Breast epithelium (tissue), 3 donors: ENCODE measurements around the gene TRIB2.

ENCODE experiments used
- POLR2A ChIP-seq: fragments of 450-650 bp; IDR thresholded peaks from one replicate; pipeline ENCODE4 v1.6.1; 2016; ENCODE audit warnings: antibody characterized with exemption, mild to moderate bottlenecking, moderate library complexity
- POLR2AphosphoS5 ChIP-seq, 3 donors: sonication (generic); formaldehyde crosslinking; IDR thresholded peaks; one replicate each; pipeline ENCODE4 v1.6.1; 2017; ENCODE audit warnings: antibody characterized with exemption in 3 of 3
- TF ChIP-seq, protein P1 (sequence below), 3 donors: fragments of 450-650 bp; IDR thresholded peaks; one replicate each; pipeline ENCODE4 v1.5.1; 2016 to 2017; ENCODE audit warnings: antibody characterized with exemption in 3 of 3, mild to moderate bottlenecking in 3 of 3, moderate library complexity in 3 of 3

DNA sequence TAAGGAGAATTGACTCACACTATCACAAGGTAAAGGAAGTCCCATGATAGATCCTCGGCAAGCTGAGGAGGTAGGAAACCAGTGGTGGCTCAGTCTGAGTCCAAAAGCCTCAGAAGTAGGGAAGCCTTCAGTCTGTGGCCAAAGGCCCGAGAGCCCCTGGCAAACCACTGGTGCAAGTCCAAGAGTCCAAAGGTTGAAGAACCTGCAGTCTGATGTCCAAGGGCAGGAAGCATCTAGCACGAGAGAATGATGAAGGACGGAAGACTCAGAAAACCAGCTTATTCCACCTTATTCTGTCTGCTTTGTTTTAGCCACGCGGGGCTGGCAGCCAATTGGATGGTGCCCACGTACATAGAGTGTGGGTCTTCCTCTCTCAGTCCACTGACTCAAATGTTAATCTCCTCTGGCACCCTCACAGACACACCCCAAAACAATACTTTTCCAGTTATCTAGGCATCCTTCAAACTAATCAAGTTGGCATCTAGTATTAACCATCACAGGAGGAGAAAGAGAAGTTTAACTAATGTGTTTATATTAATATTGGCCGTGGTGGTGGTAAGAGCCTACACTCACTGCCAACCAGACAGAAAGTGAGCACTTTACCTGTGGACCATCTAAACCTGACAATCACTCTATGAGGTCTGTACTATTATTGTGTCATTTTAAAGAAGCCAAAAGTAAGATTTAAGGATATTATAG lies 8.1 kb upstream of the TRIB2 start:
- TF ChIP-seq POLR2AphosphoS5 (IDR thresholded peaks at IDR 0.05) (no peak), POLR2A (no peak)
- TF ChIP-seq, protein P1, sequence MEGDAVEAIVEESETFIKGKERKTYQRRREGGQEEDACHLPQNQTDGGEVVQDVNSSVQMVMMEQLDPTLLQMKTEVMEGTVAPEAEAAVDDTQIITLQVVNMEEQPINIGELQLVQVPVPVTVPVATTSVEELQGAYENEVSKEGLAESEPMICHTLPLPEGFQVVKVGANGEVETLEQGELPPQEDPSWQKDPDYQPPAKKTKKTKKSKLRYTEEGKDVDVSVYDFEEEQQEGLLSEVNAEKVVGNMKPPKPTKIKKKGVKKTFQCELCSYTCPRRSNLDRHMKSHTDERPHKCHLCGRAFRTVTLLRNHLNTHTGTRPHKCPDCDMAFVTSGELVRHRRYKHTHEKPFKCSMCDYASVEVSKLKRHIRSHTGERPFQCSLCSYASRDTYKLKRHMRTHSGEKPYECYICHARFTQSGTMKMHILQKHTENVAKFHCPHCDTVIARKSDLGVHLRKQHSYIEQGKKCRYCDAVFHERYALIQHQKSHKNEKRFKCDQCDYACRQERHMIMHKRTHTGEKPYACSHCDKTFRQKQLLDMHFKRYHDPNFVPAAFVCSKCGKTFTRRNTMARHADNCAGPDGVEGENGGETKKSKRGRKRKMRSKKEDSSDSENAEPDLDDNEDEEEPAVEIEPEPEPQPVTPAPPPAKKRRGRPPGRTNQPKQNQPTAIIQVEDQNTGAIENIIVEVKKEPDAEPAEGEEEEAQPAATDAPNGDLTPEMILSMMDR (IDR thresholded peaks at IDR 0.05): no peak
